HAP-1 (cell line): Measurements from ENCODE around the gene FAT1.

Experiments
- DNase-seq, 2 experiments: peaks; one replicate each; pipeline ENCODE4 v3.0.0-alpha.2; 2016 to 2020; ENCODE audit warnings: low spot score in 2 of 2
- H3K27me3 ChIP-seq: fragments of 250-450 bp; sonication (Bioruptor Pico); 2 replicates; pipeline ENCODE4 v1.5.1; 2020; ENCODE audit warnings: low read depth, mild to moderate bottlenecking, moderate library complexity
- H3K36me3 ChIP-seq: fragments of 250-450 bp; sonication (Bioruptor Pico); replicated peaks from 2 replicates; pipeline ENCODE4 v1.5.1; 2020; ENCODE audit warnings: mild to moderate bottlenecking
- H3K4me1 ChIP-seq: fragments of 250-450 bp; sonication (Bioruptor Pico); 2 replicates; pipeline ENCODE4 v1.5.1; 2020; ENCODE audit warnings: mild to moderate bottlenecking
- H3K4me3 ChIP-seq: fragments of 250-450 bp; sonication (Bioruptor Pico); 2 replicates; pipeline ENCODE4 v1.5.1; 2020; ENCODE audit warnings: mild to moderate bottlenecking, moderate library complexity
- H3K9me3 ChIP-seq: fragments of 250-450 bp; sonication (Bioruptor Pico); 2 replicates; pipeline ENCODE4 v1.5.1; 2020; ENCODE audit warnings: mild to moderate bottlenecking, moderate library complexity
- in situ Hi-C: fragments of 300-500 bp; cut with MboI; formaldehyde crosslinking; loops from 3 replicates; pipeline ENCODE4 v1.14.3; 2020; ENCODE audit warnings: low sequenced_read_pairs, inconsistent platforms, mixed read lengths

FAT1 gene

GRCh38 chr4:186695392-186695791 is 28.3 kb downstream of the FAT1 start:
- Histone ChIP-seq H3K4me3 (no peak overlapping the region), H3K4me1 (peaks cover 8% of the 10 kb centered on the region), H3K36me3 (peaks cover 6% of the 10 kb centered on the region), H3K27me3 (no peaks in the 10 kb centered on the region), H3K9me3 (no peaks in the 10 kb centered on the region)
- in situ Hi-C loops = no loop called here
- DNase-seq = no peak

- in situ Hi-C loops = no loop called here
- H3K27me3 ChIP-seq = no peaks in the 10 kb centered on the region
- no peaks in the 10 kb centered on the region for H3K9me3 ChIP-seq
- peaks cover 3% of the 10 kb centered on the region; the same call in 1 of the 2 replicates for H3K36me3 ChIP-seq
- peaks cover 2% of the 10 kb centered on the region for H3K4me1 ChIP-seq
- H3K4me3 ChIP-seq = no peak overlapping the region
- no peak for DNase-seq
Measured at GRCh38 chr4:186693894-186694293, 29.8 kb downstream of the FAT1 start.

GRCh38 chr4:186693159-186693815 is 30.4 kb downstream of the FAT1 start:
- no peak for DNase-seq
- H3K4me1 ChIP-seq = peaks cover 3% of the 10 kb centered on the region; the same call in 1 of the 2 replicates
- no peak overlapping the region for H3K4me3 ChIP-seq
- no peaks in the 10 kb centered on the region for H3K27me3 ChIP-seq
- no peaks in the 10 kb centered on the region for H3K9me3 ChIP-seq
- in situ Hi-C loops = no loop called here
- peaks cover 3% of the 10 kb centered on the region; the same call in 1 of the 2 replicates for H3K36me3 ChIP-seq

- H3K36me3 ChIP-seq = peaks cover 3% of the 10 kb centered on the region; the same call in 1 of the 2 replicates
- in situ Hi-C loops = no loop called here
- DNase-seq = no peak
- no peak overlapping the region for H3K4me3 ChIP-seq
- H3K27me3 ChIP-seq = no peaks in the 10 kb centered on the region
- H3K9me3 ChIP-seq = no peaks in the 10 kb centered on the region
- peaks cover 3% of the 10 kb centered on the region; the same call in 1 of the 2 replicates for H3K4me1 ChIP-seq
Measured at GRCh38 chr4:186691396-186691795, 32.3 kb downstream of the FAT1 start.

- in situ Hi-C loops = no loop called here
- peaks cover 3% of the 10 kb centered on the region; the same call in 1 of the 2 replicates for H3K4me1 ChIP-seq
Measured at GRCh38 chr4:186689476-186689875, 34.2 kb downstream of the FAT1 start.

GRCh38 chr4:186688150-186688943 is 35.3 kb downstream of the FAT1 start:
- peaks cover 3% of the 10 kb centered on the region; the same call in 1 of the 2 replicates for H3K4me1 ChIP-seq
- H3K4me3 ChIP-seq = no peak overlapping the region
- H3K9me3 ChIP-seq = no peaks in the 10 kb centered on the region
- no peak for DNase-seq
- peaks cover 3% of the 10 kb centered on the region; the same call in 1 of the 2 replicates for H3K36me3 ChIP-seq
- in situ Hi-C loops = no loop called here
- H3K27me3 ChIP-seq = no peaks in the 10 kb centered on the region

More at GRCh38 chr4:186689476-186689875, 34.2 kb downstream of the FAT1 start:
- no peak for DNase-seq
- Histone ChIP-seq H3K9me3 (no peaks in the 10 kb centered on the region), H3K27me3 (no peaks in the 10 kb centered on the region), H3K36me3 (peaks cover 3% of the 10 kb centered on the region; the same call in 1 of the 2 replicates), H3K4me3 (no peak overlapping the region)

GRCh38 chr4:186687265-186687664 is 36.4 kb downstream of the FAT1 start:
- H3K9me3 ChIP-seq = no peaks in the 10 kb centered on the region
- peaks cover 3% of the 10 kb centered on the region; the same call in 1 of the 2 replicates for H3K36me3 ChIP-seq
- no peak overlapping the region for H3K4me3 ChIP-seq
- DNase-seq = no peak
- peaks cover 3% of the 10 kb centered on the region; the same call in 1 of the 2 replicates for H3K4me1 ChIP-seq
- in situ Hi-C loops = no loop called here
- H3K27me3 ChIP-seq = no peaks in the 10 kb centered on the region

- Histone ChIP-seq H3K4me3 (no peak overlapping the region), H3K9me3 (no peaks in the 10 kb centered on the region), H3K36me3 (no peaks in the 10 kb centered on the region), H3K4me1 (peaks cover 3% of the 10 kb centered on the region; the same call in 1 of the 2 replicates), H3K27me3 (no peaks in the 10 kb centered on the region)
- in situ Hi-C loops = no loop called here
- DNase-seq = no peak
Measured at GRCh38 chr4:186685767-186686183, 37.9 kb downstream of the FAT1 start.

- no peak overlapping the region for H3K4me3 ChIP-seq
- no peaks in the 10 kb centered on the region for H3K9me3 ChIP-seq
- H3K4me1 ChIP-seq = peaks cover 3% of the 10 kb centered on the region; the same call in 1 of the 2 replicates
- no peaks in the 10 kb centered on the region for H3K27me3 ChIP-seq
- no peak for DNase-seq
- in situ Hi-C loops = no loop called here
- H3K36me3 ChIP-seq = peaks cover 6% of the 10 kb centered on the region; the same call in 1 of the 2 replicates
Measured at GRCh38 chr4:186684889-186685309, 38.8 kb downstream of the FAT1 start.

- DNase-seq = no peak
- peaks cover 6% of the 10 kb centered on the region; the same call in 1 of the 2 replicates for H3K36me3 ChIP-seq
- peaks cover 3% of the 10 kb centered on the region; the same call in 1 of the 2 replicates for H3K4me1 ChIP-seq
- no peaks in the 10 kb centered on the region for H3K9me3 ChIP-seq
- H3K4me3 ChIP-seq = no peak overlapping the region
- H3K27me3 ChIP-seq = no peaks in the 10 kb centered on the region
- in situ Hi-C loops = no loop called here
Measured at GRCh38 chr4:186684220-186684619, 39.4 kb downstream of the FAT1 start.

- Histone ChIP-seq H3K36me3 (peaks cover 6% of the 10 kb centered on the region; the same call in 1 of the 2 replicates), H3K4me3 (no peak overlapping the region), H3K4me1 (peaks cover 15% of the 10 kb centered on the region), H3K9me3 (no peaks in the 10 kb centered on the region), H3K27me3 (no peaks in the 10 kb centered on the region)
- DNase-seq = no peak
- in situ Hi-C loops = no loop called here
Measured at GRCh38 chr4:186680641-186681040, 43.0 kb downstream of the FAT1 start.

- in situ Hi-C loops = no loop called here
Measured at GRCh38 chr4:186676531-186677161, 47.0 kb downstream of the FAT1 start.

GRCh38 chr4:186669735-186670134 is 53.9 kb downstream of the FAT1 start:
- H3K27me3 ChIP-seq = no peaks in the 10 kb centered on the region
- H3K4me1 ChIP-seq = peaks cover 16% of the 10 kb centered on the region
- peaks cover 4% of the 10 kb centered on the region; the same call in 1 of the 2 replicates for H3K36me3 ChIP-seq
- no peak overlapping the region for H3K4me3 ChIP-seq
- in situ Hi-C loops = no loop called here
- H3K9me3 ChIP-seq = peaks cover 3% of the 10 kb centered on the region; the same call in 1 of the 2 replicates
- no peak for DNase-seq

More at GRCh38 chr4:186676531-186677161, 47.0 kb downstream of the FAT1 start:
- Histone ChIP-seq H3K9me3 (no peaks in the 10 kb centered on the region), H3K36me3 (peaks cover 6% of the 10 kb centered on the region; the same call in 1 of the 2 replicates), H3K4me1 (peaks cover 15% of the 10 kb centered on the region), H3K4me3 (no peak overlapping the region), H3K27me3 (no peaks in the 10 kb centered on the region)
- peak in 1 of 2 experiments; percentile 47 for DNase-seq
